Fibroblast of villous mesenchyme (primary cell): Measurements from ENCODE around the gene MAP7. TPM values are rescaled to one million over a fixed set of nuclear protein-coding genes. Genes with fewer than 3 reads are reported as not detected.

Source experiments
- DNase-seq: peaks from one replicate; pipeline ENCODE4 v3.0.0-alpha.2; 2010; ENCODE audit warnings: low read depth
- H3K4me3 ChIP-seq: 2 replicates; pipeline ENCODE4 v1.5.1; 2011; ENCODE audit warnings: low read depth, mild to moderate bottlenecking, low read length
- CTCF ChIP-seq: IDR thresholded peaks from 2 replicates; pipeline ENCODE4 v1.5.1; 2012; ENCODE audit warnings: low read depth, mild to moderate bottlenecking, low read length; ENCODE audit not compliant: insufficient read depth
- total RNA-seq: library from RNA; depleted of rRNA; stranded (reverse); fragments of >200 nt; gene quantifications from 2 replicates; pipeline ENCODE4 v1.2.3, GENCODE V29; 2012

Gene MAP7
- total RNA-seq, 1 donor: 1.3 TPM

GRCh38 chr6:136533487-136533886, 16.7 kb downstream of the MAP7 start:
- DNase-seq: no peak
- no peak overlapping the region for H3K4me3 ChIP-seq
- no peak for TF ChIP-seq CTCF

- TF ChIP-seq CTCF: no peak
- H3K4me3 ChIP-seq: no peak overlapping the region
- DNase-seq: no peak
Measured at GRCh38 chr6:136532030-136532429, 18.2 kb downstream of the MAP7 start.

GRCh38 chr6:136529710-136530109, 20.5 kb downstream of the MAP7 start:
- no peak overlapping the region for H3K4me3 ChIP-seq
- no peak for TF ChIP-seq CTCF
- DNase-seq: no peak

GRCh38 chr6:136528477-136528876, 21.7 kb downstream of the MAP7 start:
- no peak for DNase-seq
- no peak overlapping the region for H3K4me3 ChIP-seq
- TF ChIP-seq CTCF: no peak

GRCh38 chr6:136527831-136528230, 22.4 kb downstream of the MAP7 start:
- TF ChIP-seq CTCF: no peak
- no peak for DNase-seq

GRCh38 chr6:136526937-136527336, 23.3 kb downstream of the MAP7 start:
- no peak for TF ChIP-seq CTCF
- no peak for DNase-seq
- H3K4me3 ChIP-seq: no peak overlapping the region

More at GRCh38 chr6:136527831-136528230, 22.4 kb downstream of the MAP7 start:
- no peak overlapping the region for H3K4me3 ChIP-seq

- DNase-seq: peak; percentile 54
- H3K4me3 ChIP-seq: no peak overlapping the region
- peak; percentile 51 for TF ChIP-seq CTCF
Measured at GRCh38 chr6:136526196-136526930, 23.9 kb downstream of the MAP7 start.
